PC-3 (cell line): ENCODE data around the gene SLC6A3.

Source experiments
- CTCF ChIP-seq: fragments of 300-600 bp; sonication (generic); conservative IDR thresholded peaks from 2 replicates; pipeline ENCODE4 v1.5.1; 2017; ENCODE audit warnings: antibody characterized with exemption, low read depth, mild to moderate bottlenecking, low read length
- EZH2 ChIP-seq: fragments of 300-600 bp; sonication (generic); IDR thresholded peaks from one replicate; pipeline ENCODE4 v1.6.1; 2017; ENCODE audit warnings: antibody characterized with exemption, mild to moderate bottlenecking, low read length; ENCODE audit not compliant: unreplicated experiment

DNA sequence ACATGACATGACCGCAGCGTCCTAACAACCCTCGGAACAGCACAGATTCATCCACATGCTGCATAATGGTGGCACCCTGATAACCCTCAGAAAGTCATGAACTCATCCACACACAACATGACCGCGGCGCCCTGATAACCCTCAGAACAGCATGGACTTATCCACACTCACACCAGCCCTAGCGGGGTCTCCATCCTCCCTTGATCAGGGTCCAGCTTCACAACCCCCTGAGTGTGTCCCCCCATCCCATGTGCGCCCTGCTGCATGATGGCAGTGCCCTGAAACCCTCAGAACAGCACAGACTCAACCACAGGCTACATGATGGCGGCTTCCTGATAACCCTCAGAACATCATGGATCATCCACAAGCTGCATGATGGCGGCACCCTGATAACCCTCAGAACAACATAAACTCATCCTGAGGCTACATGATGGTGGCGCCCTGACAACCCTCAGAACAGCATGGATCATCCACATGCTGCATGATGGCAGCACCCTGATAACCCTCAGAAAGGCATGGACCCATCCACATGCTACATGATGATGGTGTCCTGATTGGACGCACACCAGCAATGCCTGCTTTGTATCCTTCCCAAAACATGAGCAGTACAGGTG, 28.3 kb downstream of the SLC6A3 start:
- TF ChIP-seq CTCF, result no peak
- no peak for TF ChIP-seq EZH2
